HCT116 (cell line): Measurements from ENCODE around the gene ZNF235. TPM values are rescaled to one million over a fixed set of nuclear protein-coding genes. Genes with fewer than 3 reads are reported as not detected.

Experiments
- ATAC-seq: fragments of 200-7000 bp; cut with Tn5 transposase; 2 replicates; pipeline ENCODE4 v1.9.1; 2020; ENCODE audit warnings: mild to moderate bottlenecking, moderate library complexity
- BruUV-seq: library from RNA; stranded (reverse); fragments of 400-500 nt; replicated peaks from 2 replicates; lab custom pipeline; 2021; lab: Mats Ljungman, UMichigan
- CTCF ChIA-PET: fragments of 300-600 bp; sonication (Branson Sonifier 250); formaldehyde crosslinking; loops from one replicate; lab custom pipeline; 2021; ENCODE audit warnings: antibody characterized with exemption; lab: Charles Lee
- POLR2A ChIA-PET: fragments of 300-600, 350-600 bp; sonication (Branson Sonifier 250); formaldehyde crosslinking; loops from one replicate; lab custom pipeline; 2021; ENCODE audit warnings: antibody characterized with exemption; lab: Charles Lee
- RAD21 ChIA-PET, 2 experiments: fragments of 300-600 bp; sonication (Branson Sonifier 250); formaldehyde crosslinking; loops; one replicate each; lab custom pipeline; 2023; ENCODE audit warnings: low total read pairs in 2 of 2; ENCODE audit not compliant: uncharacterized antibody in 2 of 2, unreplicated experiment in 2 of 2, low non-redundant PET in 1 of 2; lab: Charles Lee
- DNase-seq: peaks from one replicate; pipeline ENCODE4 v3.0.0-alpha.2; 2010; ENCODE audit warnings: low read depth, low spot score
- H2AFZ ChIP-seq: fragments of 200-600 bp; shearing (Covaris generic), sonication (generic); 2 replicates; pipeline ENCODE4 v1.6.1; 2017; ENCODE audit warnings: low read depth, mixed run types, mixed read lengths, antibody characterized with exemption, low read length; ENCODE audit not compliant: poor library complexity, severe bottlenecking
- H3K27ac ChIP-seq: 2 replicates; pipeline ENCODE4 v1.5.1; 2012; ENCODE audit warnings: low read depth, low read length
- H3K27me3 ChIP-seq: fragments of 200-600 bp; sonication (generic); 2 replicates; pipeline ENCODE4 v1.6.1; 2016; ENCODE audit warnings: mixed run types, low read length, mixed read lengths; ENCODE audit not compliant: insufficient read depth
- H3K36me3 ChIP-seq, 2 experiments: fragments of 200-500 bp in 1 of 2; fragments of 200-600 bp in 1 of 2; sonication (Bioruptor generic) in 1 of 2; sonication (generic) in 1 of 2; 2 replicates each; pipeline versions ENCODE4 v1.5.1 to v1.6.1; 2014 to 2016; ENCODE audit warnings: low read length in 2 of 2, inconsistent platforms in 1 of 2, mixed read lengths in 1 of 2, mixed run types in 1 of 2; ENCODE audit not compliant: insufficient read depth in 2 of 2, control insufficient read depth in 1 of 2
- H3K4me1 ChIP-seq, 2 experiments: fragments of 200-600 bp in 1 of 2; sonication (generic) in 1 of 2; 2 replicates each; pipeline versions ENCODE4 v1.5.1 to v1.6.1; 2012 to 2017; ENCODE audit warnings: low read length in 2 of 2, inconsistent platforms in 1 of 2, mild to moderate bottlenecking in 1 of 2, mixed read lengths in 1 of 2, mixed run types in 1 of 2, moderate library complexity in 1 of 2; ENCODE audit not compliant: insufficient read depth in 2 of 2, control insufficient read depth in 1 of 2
- H3K4me2 ChIP-seq: fragments of 200-600 bp; sonication (generic); 2 replicates; pipeline ENCODE4 v1.6.1; 2017; ENCODE audit warnings: mixed run types, low read length, mixed read lengths
- H3K4me3 ChIP-seq, 2 experiments: fragments of 200-600 bp in 1 of 2; sonication (generic) in 1 of 2; replicated peaks in 1 of 2; 2 replicates each; pipeline ENCODE4 v1.5.1; 2011 to 2016; ENCODE audit warnings: low read length in 2 of 2, control low read depth in 1 of 2, low read depth in 1 of 2, mild to moderate bottlenecking in 1 of 2, mixed read lengths in 1 of 2, mixed run types in 1 of 2
- H3K79me2 ChIP-seq: fragments of 200-600 bp; sonication (generic); 2 replicates; pipeline ENCODE4 v1.6.1; 2017; ENCODE audit warnings: mild to moderate bottlenecking, mixed run types, low read length, moderate library complexity, mixed read lengths; ENCODE audit not compliant: insufficient read depth
- H3K9ac ChIP-seq: fragments of 200-600 bp; sonication (generic); 2 replicates; pipeline ENCODE4 v1.6.1; 2016; ENCODE audit warnings: low read length, mixed read lengths
- H3K9me2 ChIP-seq: fragments of 200-600 bp; sonication (generic), shearing (Covaris generic); 2 replicates; pipeline ENCODE4 v1.6.1; 2017; ENCODE audit warnings: mixed run types, mild to moderate bottlenecking, moderate library complexity; ENCODE audit not compliant: insufficient read depth
- H3K9me3 ChIP-seq, 2 experiments: fragments of 200-500 bp in 1 of 2; fragments of 200-600 bp in 1 of 2; sonication (Bioruptor generic) in 1 of 2; sonication (generic) in 1 of 2; 2 replicates each; pipeline ENCODE4 v1.6.1; 2014 to 2017; ENCODE audit warnings: low read length in 2 of 2, mixed read lengths in 2 of 2, inconsistent platforms in 1 of 2, low read depth in 1 of 2, mild to moderate bottlenecking in 1 of 2, mixed run types in 1 of 2, moderate library complexity in 1 of 2; ENCODE audit not compliant: control insufficient read depth in 1 of 2, insufficient read depth in 1 of 2
- H4K20me1 ChIP-seq: fragments of 200-600 bp; sonication (generic), shearing (Covaris generic); 2 replicates; pipeline ENCODE4 v1.6.1; 2017; ENCODE audit warnings: mixed run types, mild to moderate bottlenecking, moderate library complexity; ENCODE audit not compliant: insufficient read depth
- EGR1 ChIP-seq: IDR thresholded peaks from 2 replicates; pipeline ENCODE4 v1.6.1; 2012; ENCODE audit warnings: low read depth
- ELF1 ChIP-seq: IDR thresholded peaks from 2 replicates; pipeline ENCODE4 v1.6.1; 2012; ENCODE audit warnings: low read depth, borderline replicate concordance
- EZH2 ChIP-seq: fragments of 200-600 bp; sonication (generic); IDR thresholded peaks from 2 replicates; pipeline ENCODE4 v1.6.1; 2017; ENCODE audit warnings: antibody characterized with exemption, mixed run types
- EZH2phosphoT487 ChIP-seq: fragments of 200-600 bp; IDR thresholded peaks from 2 replicates; pipeline ENCODE4 v1.6.1; 2018; ENCODE audit warnings: antibody characterized with exemption, borderline replicate concordance
- FOSL1 ChIP-seq: IDR thresholded peaks from 2 replicates; pipeline ENCODE4 v1.6.1; 2012; ENCODE audit warnings: low read depth
- JUND ChIP-seq: IDR thresholded peaks from 2 replicates; pipeline ENCODE4 v1.6.1; 2012
- POLR2A ChIP-seq: IDR thresholded peaks from 2 replicates; pipeline ENCODE4 v1.7.0; 2011; ENCODE audit warnings: borderline replicate concordance; ENCODE audit not compliant: insufficient read depth, insufficient read length; ENCODE audit errors: extremely low read depth
- SIN3A ChIP-seq: IDR thresholded peaks from 2 replicates; pipeline ENCODE4 v1.6.1; 2012; ENCODE audit warnings: low read depth
- SRF ChIP-seq: IDR thresholded peaks from 2 replicates; pipeline ENCODE4 v1.6.1; 2012; ENCODE audit warnings: low read depth
- ZFX ChIP-seq: fragments of 450-650 bp; IDR thresholded peaks from 2 replicates; pipeline ENCODE4 v1.6.1; 2017
- ZNF274 ChIP-seq: fragments of 200-500 bp; sonication (Bioruptor generic); IDR thresholded peaks from 2 replicates; pipeline ENCODE4 v1.6.1; 2014; ENCODE audit warnings: mild to moderate bottlenecking, low read depth, low read length, inconsistent platforms
- intact Hi-C: fragments of 100-400 bp; cut with micrococcal nuclease; formaldehyde crosslinking; loops from 2 replicates; pipeline ENCODE4 v1.10.0; 2022
- total RNA-seq: library from RNA; stranded (reverse); gene quantifications from one replicate; pipeline ENCODE4 v1.2.1, GENCODE V29; 2021; ENCODE audit not compliant: unreplicated experiment
- TF ChIP-seq, protein P1 (sequence below): IDR thresholded peaks from 2 replicates; pipeline ENCODE4 v1.6.1; 2012
- TF ChIP-seq, protein P2 (sequence below): IDR thresholded peaks from 2 replicates; pipeline ENCODE4 v1.6.1; 2012
- TF ChIP-seq, protein P3 (sequence below), 3 experiments: fragments of 200-600 bp in 1 of 3; sonication (generic) in 1 of 3; IDR thresholded peaks in 2 of 3; conservative IDR thresholded peaks in 1 of 3; 2 replicates each; pipeline ENCODE4 v1.5.1; 2012 to 2017; ENCODE audit warnings: low read depth in 2 of 3, low read length in 2 of 3, antibody characterized with exemption in 1 of 3, borderline replicate concordance in 1 of 3, control low read depth in 1 of 3, mild to moderate bottlenecking in 1 of 3, mixed read lengths in 1 of 3, mixed run types in 1 of 3, moderate library complexity in 1 of 3; ENCODE audit not compliant: insufficient read depth in 1 of 3

ZNF235 gene
- total RNA-seq, 1 experiment from 2014 or later, result 5.7 TPM

DNA sequence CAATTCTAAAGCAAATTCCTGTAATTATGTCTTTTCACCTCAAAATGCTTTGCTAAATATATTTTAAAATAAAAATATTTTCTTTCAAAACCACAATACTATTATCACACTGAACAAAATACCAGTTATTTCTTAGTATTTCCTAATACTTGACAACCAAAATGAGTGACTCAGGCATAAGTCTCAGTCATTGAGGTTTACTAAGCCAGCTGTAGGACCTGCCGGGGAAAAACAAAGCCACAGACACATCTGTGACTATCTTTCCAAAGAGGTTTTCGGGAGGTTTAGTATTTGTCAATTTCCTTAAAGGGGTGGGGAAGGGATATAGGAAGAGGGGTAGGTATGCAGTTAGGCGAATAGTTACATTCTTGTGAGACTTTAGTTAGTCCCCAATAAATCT is 3.2 kb upstream of the ZNF235 start:
- intact Hi-C loops, result no loop called here
- ChIA-PET RAD21 (no interaction called here), POLR2A (no interaction called here), CTCF (no interaction called here)
- H3K9me3 ChIP-seq, result peaks cover 0 to 4% of the 10 kb centered on the region in 2 experiments; a peak in 1 of 4 replicates
- no peak overlapping the region for H3K9ac ChIP-seq
- no peaks in the 10 kb centered on the region for H3K36me3 ChIP-seq
- no peaks in the 10 kb centered on the region for H3K79me2 ChIP-seq
- H2AFZ ChIP-seq, result no peak overlapping the region
- peaks cover 3 to 14% of the 10 kb centered on the region in 2 experiments; a peak in 3 of 4 replicates for H3K4me1 ChIP-seq
- DNase-seq, result no peak
- H3K4me2 ChIP-seq, result no peak overlapping the region
- TF ChIP-seq ZFX, result no peak
- no peak for TF ChIP-seq SIN3A
- TF ChIP-seq FOSL1, result no peak
- no peak for TF ChIP-seq EGR1
- TF ChIP-seq, protein P1, sequence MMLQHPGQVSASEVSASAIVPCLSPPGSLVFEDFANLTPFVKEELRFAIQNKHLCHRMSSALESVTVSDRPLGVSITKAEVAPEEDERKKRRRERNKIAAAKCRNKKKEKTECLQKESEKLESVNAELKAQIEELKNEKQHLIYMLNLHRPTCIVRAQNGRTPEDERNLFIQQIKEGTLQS, result no peak
- no peak for TF ChIP-seq SRF
- no peak for TF ChIP-seq ELF1
- no peak for TF ChIP-seq EZH2
- TF ChIP-seq EZH2phosphoT487, result no peak
- no peak for TF ChIP-seq ZNF274
- no peak for TF ChIP-seq JUND
- TF ChIP-seq POLR2A, result no peak
- TF ChIP-seq, protein P2, sequence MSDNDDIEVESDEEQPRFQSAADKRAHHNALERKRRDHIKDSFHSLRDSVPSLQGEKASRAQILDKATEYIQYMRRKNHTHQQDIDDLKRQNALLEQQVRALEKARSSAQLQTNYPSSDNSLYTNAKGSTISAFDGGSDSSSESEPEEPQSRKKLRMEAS, result no peak
- TF ChIP-seq, protein P3, sequence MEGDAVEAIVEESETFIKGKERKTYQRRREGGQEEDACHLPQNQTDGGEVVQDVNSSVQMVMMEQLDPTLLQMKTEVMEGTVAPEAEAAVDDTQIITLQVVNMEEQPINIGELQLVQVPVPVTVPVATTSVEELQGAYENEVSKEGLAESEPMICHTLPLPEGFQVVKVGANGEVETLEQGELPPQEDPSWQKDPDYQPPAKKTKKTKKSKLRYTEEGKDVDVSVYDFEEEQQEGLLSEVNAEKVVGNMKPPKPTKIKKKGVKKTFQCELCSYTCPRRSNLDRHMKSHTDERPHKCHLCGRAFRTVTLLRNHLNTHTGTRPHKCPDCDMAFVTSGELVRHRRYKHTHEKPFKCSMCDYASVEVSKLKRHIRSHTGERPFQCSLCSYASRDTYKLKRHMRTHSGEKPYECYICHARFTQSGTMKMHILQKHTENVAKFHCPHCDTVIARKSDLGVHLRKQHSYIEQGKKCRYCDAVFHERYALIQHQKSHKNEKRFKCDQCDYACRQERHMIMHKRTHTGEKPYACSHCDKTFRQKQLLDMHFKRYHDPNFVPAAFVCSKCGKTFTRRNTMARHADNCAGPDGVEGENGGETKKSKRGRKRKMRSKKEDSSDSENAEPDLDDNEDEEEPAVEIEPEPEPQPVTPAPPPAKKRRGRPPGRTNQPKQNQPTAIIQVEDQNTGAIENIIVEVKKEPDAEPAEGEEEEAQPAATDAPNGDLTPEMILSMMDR (IDR thresholded peaks at IDR 0.05 in 2 of 3, conservative IDR thresholded peaks at IDR 0.05 in 1 of 3; ENCODE audit: borderline replicate concordance in 1 of 3, insufficient read depth in 1 of 3, low read depth in 2 of 3, low read length in 2 of 3), result no peak
- H3K4me3 ChIP-seq, result no peak overlapping the region
- no TSS peak for BruUV-seq
- ATAC-seq, result no peak
- no peaks in the 10 kb centered on the region for H3K27me3 ChIP-seq
- no peaks in the 10 kb centered on the region for H4K20me1 ChIP-seq
- no peak overlapping the region for H3K27ac ChIP-seq
- H3K9me2 ChIP-seq, result no peaks in the 10 kb centered on the region
